Small intestine (tissue), 7 donors: ENCODE data around the gene SLC26A8. TPM values are rescaled to one million over a fixed set of nuclear protein-coding genes. Genes with fewer than 3 reads are reported as not detected.
"Not testable (repeated sequence)": the region's sequence is repeated elsewhere in the genome, so short reads cannot be mapped to it uniquely, and the experiment has no call there.

Experiments used
- DNase-seq, 2 donors: peaks; one replicate each; pipeline versions ENCODE4 v3.0.0 to v3.0.0-alpha.2; 2013
- FAIRE-seq: peaks from 2 replicates; lab custom pipeline; 2012; peaks lifted over from hg19 to GRCh38; lab: Jason Lieb, UNC
- H3K27ac ChIP-seq, 3 donors: one replicate each; pipeline ENCODE4 v1.5.1; 2013; ENCODE audit warnings: low read length in 2 of 3, mild to moderate bottlenecking in 2 of 3, control low read depth in 1 of 3, inconsistent platforms in 1 of 3, low read depth in 1 of 3, moderate library complexity in 1 of 3
- H3K27me3 ChIP-seq, 3 donors: one replicate each; pipeline ENCODE4 v1.6.1; 2013; ENCODE audit warnings: low read length in 3 of 3, inconsistent platforms in 1 of 3; ENCODE audit not compliant: control insufficient read depth in 3 of 3, insufficient read depth in 3 of 3
- H3K36me3 ChIP-seq, 3 donors: one replicate each; pipeline ENCODE4 v1.6.1; 2013; ENCODE audit warnings: low read length in 3 of 3, inconsistent platforms in 1 of 3, low read depth in 1 of 3, mild to moderate bottlenecking in 1 of 3, moderate library complexity in 1 of 3; ENCODE audit not compliant: control insufficient read depth in 3 of 3, insufficient read depth in 2 of 3
- H3K4me1 ChIP-seq, 3 donors: one replicate each; pipeline ENCODE4 v1.6.1; 2013; ENCODE audit warnings: low read length in 2 of 3, inconsistent platforms in 1 of 3, low read depth in 1 of 3, mild to moderate bottlenecking in 1 of 3, moderate library complexity in 1 of 3; ENCODE audit not compliant: control insufficient read depth in 3 of 3, insufficient read depth in 2 of 3
- H3K4me3 ChIP-seq, 3 donors: one replicate each; pipeline ENCODE4 v1.5.1; 2013; ENCODE audit warnings: low read length in 3 of 3, control low read depth in 1 of 3, inconsistent platforms in 1 of 3, low read depth in 1 of 3, mild to moderate bottlenecking in 1 of 3, moderate library complexity in 1 of 3
- H3K9me3 ChIP-seq, 2 donors: one replicate each; pipeline ENCODE4 v1.6.1; 2013; ENCODE audit warnings: low read depth in 1 of 2, low read length in 1 of 2; ENCODE audit not compliant: control insufficient read depth in 2 of 2, insufficient read depth in 1 of 2
- WGBS, 3 donors: extraction: QIAGEN DNeasy Blood & Tissue Kit; methylation state at CpG; one replicate each; pipeline ENCODE4 v1.1.7; 2013; 5-methylcytosine and 5-hydroxymethylcytosine counted together
- polyA plus RNA-seq, 4 donors: library from polyadenylated mRNA; stranded (reverse) in 3 of 4; unstranded in 1 of 4; fragments of 200-250 nt in 3 of 4; fragments of 120-200 nt in 1 of 4; gene quantifications; one replicate each; pipeline versions ENCODE4 v1.2.1 to v1.2.3, GENCODE V29; 2013
- donor health status: healthy with polysubstance abuse.
- donor health status: control.
- donor health status: control.
- donor health status: Bipolar disorder and iron deficiency.
- donor health status: healthy.

SLC26A8 gene
- polyA plus RNA-seq, 4 donors = 0.15 to 0.16 TPM; not detected in 2

- H3K27ac ChIP-seq = peak overlapping the region; percentile 83 to 94 (median 90)
- no peaks in the 10 kb centered on the region for H3K9me3 ChIP-seq
- peaks cover 0 to 7% (median 3%) of the 10 kb centered on the region in 3 donors for H3K4me1 ChIP-seq
- peak; percentile 74 to 86 for DNase-seq
- peak overlapping the region; percentile 57 to 90 (median 84) for H3K4me3 ChIP-seq
- no peaks in the 10 kb centered on the region for H3K27me3 ChIP-seq
- H3K36me3 ChIP-seq = peaks cover 0 to 5% (median 0%) of the 10 kb centered on the region in 3 donors
- no peak for FAIRE-seq
- WGBS, 3 donors = 0 to 1% (median 0%) methylated on average over 27 to 50 of the region's 50 CpGs
Observed at GRCh38 chr6:35919827-35920751, 104.4 kb downstream of the SLC26A8 start.

GRCh38 chr6:35919085-35919826, 105.2 kb downstream of the SLC26A8 start:
- Histone ChIP-seq H3K27me3 (no peaks in the 10 kb centered on the region), H3K36me3 (peaks cover 0 to 10% (median 0%) of the 10 kb centered on the region in 3 donors), H3K27ac (peak overlapping the region; percentile 83 to 94 (median 90)), H3K9me3 (no peaks in the 10 kb centered on the region), H3K4me1 (peaks cover 0 to 7% (median 3%) of the 10 kb centered on the region in 3 donors), H3K4me3 (peak overlapping the region; percentile 57 to 90 (median 84))
- DNase-seq (peak; percentile 46 to 58), FAIRE-seq (no peak)
- WGBS, 3 donors = 3 to 22% (median 9%) methylated on average over 9 of the region's 9 CpGs

DNA sequence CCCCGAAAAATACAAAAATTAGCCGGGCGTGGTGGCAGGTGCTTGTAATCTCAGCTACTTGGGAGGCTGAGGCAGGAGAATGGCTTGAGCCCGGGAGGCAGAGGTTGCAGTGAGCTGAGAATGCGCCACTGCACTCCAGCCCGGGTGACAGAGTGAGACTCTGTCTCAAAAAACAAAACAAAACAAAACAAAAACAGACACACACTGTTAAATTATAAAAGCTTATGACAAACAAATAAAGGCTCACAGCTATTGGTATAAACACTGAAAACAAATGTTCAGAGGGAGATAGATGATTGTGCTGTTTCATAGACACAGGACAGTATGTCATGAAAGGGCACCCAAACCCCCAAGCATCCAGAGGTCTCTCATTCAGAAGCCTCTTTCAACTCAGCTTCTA, 107.5 kb downstream of the SLC26A8 start:
- 42 to 73% (median 61%) methylated on average over 6 of the region's 6 CpGs for WGBS, 3 donors
- not testable (repeated sequence) for H3K9me3 ChIP-seq, H3K4me3 ChIP-seq, H3K27ac ChIP-seq, FAIRE-seq, DNase-seq, H3K27me3 ChIP-seq, H3K4me1 ChIP-seq
- H3K36me3 ChIP-seq = peaks cover 0 to 22% (median 2%) of the 10 kb centered on the region in 3 donors

DNA sequence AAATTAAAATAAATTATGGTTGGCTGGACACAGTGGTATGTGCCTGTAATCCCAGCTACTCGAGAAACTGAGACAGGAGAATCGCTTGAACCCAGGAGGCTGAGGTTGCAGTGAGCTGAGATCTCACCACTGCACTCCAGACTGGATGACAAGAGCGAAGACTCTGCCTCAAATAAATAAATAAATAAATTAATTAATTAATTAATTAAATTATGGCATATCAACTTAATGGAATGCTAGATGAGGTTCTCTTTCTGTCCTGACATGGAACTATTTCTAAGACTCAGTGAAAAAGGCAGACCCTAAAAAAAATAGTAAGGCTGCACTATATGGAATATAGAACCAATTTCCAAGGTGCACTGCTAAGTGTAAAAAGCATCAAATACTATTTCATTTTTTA, 108.4 kb downstream of the SLC26A8 start:
- no peak for FAIRE-seq
- no peak overlapping the region for H3K27ac ChIP-seq
- no peaks in the 10 kb centered on the region for H3K27me3 ChIP-seq
- peaks cover 0 to 28% (median 2%) of the 10 kb centered on the region in 3 donors for H3K36me3 ChIP-seq
- H3K4me3 ChIP-seq = no peak overlapping the region
- no peak for DNase-seq
- peaks cover 0 to 3% (median 0%) of the 10 kb centered on the region in 3 donors for H3K4me1 ChIP-seq
- H3K9me3 ChIP-seq = peaks cover 0 to 7% of the 10 kb centered on the region in 2 donors
- WGBS, 3 donors = 96 to 99% (median 98%) methylated on average over 3 of the region's 3 CpGs

DNA sequence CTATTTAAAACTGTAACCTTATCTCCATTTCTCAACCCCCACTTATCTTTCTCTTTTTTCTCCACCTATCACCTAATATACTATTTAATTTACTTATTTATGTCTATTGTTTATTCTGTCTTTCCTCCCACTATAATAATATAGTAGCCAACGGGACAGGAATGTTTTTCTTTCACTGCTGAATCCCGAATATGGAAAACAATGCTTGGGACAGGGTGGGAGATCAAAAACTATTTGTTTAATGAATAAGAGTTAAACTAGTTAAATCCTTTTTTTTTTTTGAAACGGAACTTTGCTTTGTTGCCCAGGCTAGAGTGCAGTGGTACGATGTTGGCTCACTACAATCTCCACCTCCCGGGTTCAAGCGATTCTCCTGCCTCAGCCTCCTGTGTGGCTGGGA, 109.9 kb downstream of the SLC26A8 start:
- H3K4me3 ChIP-seq = no peak overlapping the region
- peaks cover 0 to 3% (median 0%) of the 10 kb centered on the region in 3 donors for H3K4me1 ChIP-seq
- no peak for DNase-seq
- H3K36me3 ChIP-seq = peaks cover 0 to 33% (median 11%) of the 10 kb centered on the region in 3 donors
- no peak overlapping the region for H3K27ac ChIP-seq
- FAIRE-seq = no peak
- WGBS, 3 donors = 87 to 89% (median 88%) methylated on average over 6 of the region's 6 CpGs
- peaks cover 0 to 18% of the 10 kb centered on the region in 2 donors for H3K9me3 ChIP-seq
- no peaks in the 10 kb centered on the region for H3K27me3 ChIP-seq

GRCh38 chr6:35911871-35912653, 112.4 kb downstream of the SLC26A8 start:
- H3K4me1 ChIP-seq = no peaks in the 10 kb centered on the region
- DNase-seq (no peak), FAIRE-seq (no peak)
- 94 to 97% (median 97%) methylated on average over 8 of the region's 8 CpGs for WGBS, 3 donors
- H3K9me3 ChIP-seq = peaks cover 0 to 29% of the 10 kb centered on the region in 2 donors
- H3K27ac ChIP-seq = no peak overlapping the region
- H3K27me3 ChIP-seq = no peaks in the 10 kb centered on the region
- H3K4me3 ChIP-seq = no peak overlapping the region
- peaks cover 4 to 43% (median 11%) of the 10 kb centered on the region in 3 donors for H3K36me3 ChIP-seq

- DNase-seq, FAIRE-seq: not testable (repeated sequence)
- 93 to 100% (median 99%) methylated on average over 2 of the region's 2 CpGs for WGBS, 3 donors
Observed at GRCh38 chr6:35909571-35909970, 114.9 kb downstream of the SLC26A8 start.

More at GRCh38 chr6:35909571-35909970, 114.9 kb downstream of the SLC26A8 start:
- not testable (repeated sequence) for H3K4me3 ChIP-seq, H3K27me3 ChIP-seq, H3K4me1 ChIP-seq, H3K27ac ChIP-seq
- Histone ChIP-seq H3K9me3 (peaks cover 0 to 29% of the 10 kb centered on the region in 2 donors), H3K36me3 (peaks cover 4 to 36% (median 11%) of the 10 kb centered on the region in 3 donors)
